HAP-1 (cell line): ENCODE data around the gene ZNF506.
"Not testable (repeated sequence)": the region's sequence is repeated elsewhere in the genome, so short reads cannot be mapped to it uniquely, and the experiment has no call there.

Source experiments
- DNase-seq, 2 experiments: peaks; one replicate each; pipeline ENCODE4 v3.0.0-alpha.2; 2016 to 2020; ENCODE audit warnings: low spot score in 2 of 2
- H3K27me3 ChIP-seq: fragments of 250-450 bp; sonication (Bioruptor Pico); 2 replicates; pipeline ENCODE4 v1.5.1; 2020; ENCODE audit warnings: low read depth, mild to moderate bottlenecking, moderate library complexity
- H3K36me3 ChIP-seq: fragments of 250-450 bp; sonication (Bioruptor Pico); replicated peaks from 2 replicates; pipeline ENCODE4 v1.5.1; 2020; ENCODE audit warnings: mild to moderate bottlenecking
- H3K4me1 ChIP-seq: fragments of 250-450 bp; sonication (Bioruptor Pico); 2 replicates; pipeline ENCODE4 v1.5.1; 2020; ENCODE audit warnings: mild to moderate bottlenecking
- H3K4me3 ChIP-seq: fragments of 250-450 bp; sonication (Bioruptor Pico); 2 replicates; pipeline ENCODE4 v1.5.1; 2020; ENCODE audit warnings: mild to moderate bottlenecking, moderate library complexity
- H3K9me3 ChIP-seq: fragments of 250-450 bp; sonication (Bioruptor Pico); 2 replicates; pipeline ENCODE4 v1.5.1; 2020; ENCODE audit warnings: mild to moderate bottlenecking, moderate library complexity
- in situ Hi-C: fragments of 300-500 bp; cut with MboI; formaldehyde crosslinking; loops from 3 replicates; pipeline ENCODE4 v1.14.3; 2020; ENCODE audit warnings: low sequenced_read_pairs, inconsistent platforms, mixed read lengths

ZNF506 gene

GRCh38 chr19:19774354-19775033 is 47.1 kb downstream of the ZNF506 start:
- no peaks in the 10 kb centered on the region for H3K36me3 ChIP-seq
- peaks cover 3% of the 10 kb centered on the region; the same call in 1 of the 2 replicates for H3K9me3 ChIP-seq
- in situ Hi-C loops = loop anchor here (5.0 kb wide), 2 partner anchors 42 to 107 kb away; partner anchors contain the start of genes ZNF101 and ZNF14
- H3K27me3 ChIP-seq = no peaks in the 10 kb centered on the region
- no peak for DNase-seq
- peaks cover 6% of the 10 kb centered on the region; the same call in 1 of the 2 replicates for H3K4me1 ChIP-seq
- H3K4me3 ChIP-seq = no peak overlapping the region

- H3K27me3 ChIP-seq, H3K36me3 ChIP-seq, H3K4me1 ChIP-seq, H3K4me3 ChIP-seq, H3K9me3 ChIP-seq, in situ Hi-C loops: not testable (repeated sequence)
- peak in 1 of 2 experiments; percentile 20 for DNase-seq
Measured at GRCh38 chr19:19771963-19772362, 49.6 kb downstream of the ZNF506 start.

GRCh38 chr19:19769971-19770370 is 51.6 kb downstream of the ZNF506 start:
- H3K4me3 ChIP-seq, DNase-seq, H3K4me1 ChIP-seq, H3K27me3 ChIP-seq, H3K36me3 ChIP-seq, H3K9me3 ChIP-seq, in situ Hi-C loops: not testable (repeated sequence)

- Histone ChIP-seq H3K9me3 (peaks cover 2% of the 10 kb centered on the region; the same call in 1 of the 2 replicates), H3K27me3 (no peaks in the 10 kb centered on the region), H3K4me3 (no peak overlapping the region), H3K36me3 (no peaks in the 10 kb centered on the region), H3K4me1 (no peaks in the 10 kb centered on the region)
- in situ Hi-C loops = no loop called here
- DNase-seq = no peak
Measured at GRCh38 chr19:19758164-19758563, 63.4 kb downstream of the ZNF506 start.

- no peaks in the 10 kb centered on the region for H3K4me1 ChIP-seq
- no peaks in the 10 kb centered on the region for H3K27me3 ChIP-seq
Measured at GRCh38 chr19:19752760-19753403, 68.7 kb downstream of the ZNF506 start.

GRCh38 chr19:19751846-19752245 is 69.7 kb downstream of the ZNF506 start:
- in situ Hi-C loops = no loop called here
- Histone ChIP-seq H3K9me3 (peaks cover 2% of the 10 kb centered on the region; the same call in 1 of the 2 replicates), H3K27me3 (no peaks in the 10 kb centered on the region), H3K4me1 (no peaks in the 10 kb centered on the region), H3K36me3 (no peaks in the 10 kb centered on the region), H3K4me3 (no peak overlapping the region)
- DNase-seq = no peak

More at GRCh38 chr19:19752760-19753403, 68.7 kb downstream of the ZNF506 start:
- H3K36me3 ChIP-seq = no peaks in the 10 kb centered on the region
- in situ Hi-C loops = no loop called here
- H3K9me3 ChIP-seq = peaks cover 2% of the 10 kb centered on the region; the same call in 1 of the 2 replicates
- no peak overlapping the region for H3K4me3 ChIP-seq
- no peak for DNase-seq

- in situ Hi-C loops = no loop called here
- Histone ChIP-seq H3K36me3 (no peaks in the 10 kb centered on the region), H3K4me1 (no peaks in the 10 kb centered on the region), H3K4me3 (no peak overlapping the region), H3K27me3 (no peaks in the 10 kb centered on the region), H3K9me3 (peaks cover 2% of the 10 kb centered on the region; the same call in 1 of the 2 replicates)
- DNase-seq = no peak
Measured at GRCh38 chr19:19750842-19751790, 70.4 kb downstream of the ZNF506 start.

- H3K36me3 ChIP-seq = no peaks in the 10 kb centered on the region
- no peaks in the 10 kb centered on the region for H3K4me1 ChIP-seq
- DNase-seq = no peak
- no peaks in the 10 kb centered on the region for H3K27me3 ChIP-seq
- H3K9me3 ChIP-seq = peaks cover 3% of the 10 kb centered on the region; the same call in 1 of the 2 replicates
- H3K4me3 ChIP-seq = no peak overlapping the region
- in situ Hi-C loops = no loop called here
Measured at GRCh38 chr19:19749908-19750841, 71.4 kb downstream of the ZNF506 start.

- Histone ChIP-seq H3K4me3 (no peak overlapping the region), H3K36me3 (no peaks in the 10 kb centered on the region), H3K27me3 (no peaks in the 10 kb centered on the region), H3K4me1 (no peaks in the 10 kb centered on the region), H3K9me3 (peaks cover 5% of the 10 kb centered on the region; the same call in 1 of the 2 replicates)
- in situ Hi-C loops = no loop called here
- DNase-seq = no peak
Measured at GRCh38 chr19:19749117-19749907, 72.2 kb downstream of the ZNF506 start.

- Histone ChIP-seq H3K9me3 (peaks cover 3% of the 10 kb centered on the region; the same call in 1 of the 2 replicates), H3K27me3 (no peaks in the 10 kb centered on the region), H3K4me3 (no peak overlapping the region), H3K4me1 (no peaks in the 10 kb centered on the region), H3K36me3 (no peaks in the 10 kb centered on the region)
- in situ Hi-C loops = no loop called here
- DNase-seq = no peak
Measured at GRCh38 chr19:19748249-19748938, 73.2 kb downstream of the ZNF506 start.

GRCh38 chr19:19747357-19748220 is 74.0 kb downstream of the ZNF506 start:
- in situ Hi-C loops = no loop called here
- no peaks in the 10 kb centered on the region for H3K36me3 ChIP-seq
- H3K9me3 ChIP-seq = peaks cover 3% of the 10 kb centered on the region; the same call in 1 of the 2 replicates
- no peak overlapping the region for H3K4me3 ChIP-seq
- DNase-seq = no peak
- H3K4me1 ChIP-seq = no peaks in the 10 kb centered on the region
- H3K27me3 ChIP-seq = no peaks in the 10 kb centered on the region
